A549 (cell line): ENCODE results near the gene GIT1. TPM values are rescaled to one million over a fixed set of nuclear protein-coding genes. Genes with fewer than 3 reads are reported as not detected.
A peak's percentile ranks its signal among the peaks of the same experiment; 100 is the strongest.

Source experiments
- ATAC-seq, 2 experiments: fragments of 200-7000 bp in 1 of 2; fragments of >200 bp in 1 of 2; cut with Nextera tagmentation in 1 of 2; cut with Tn5 transposase in 1 of 2; 3 replicates each; pipeline versions ENCODE4 v1.8.0 to v1.9.1; 2018 to 2020; ENCODE audit warnings: mild to moderate bottlenecking in 1 of 2, moderate library complexity in 1 of 2
- CTCF ChIA-PET: fragments of 300-600 bp; sonication (Branson Sonifier 250); formaldehyde crosslinking; extraction: SDS; loops from one replicate; lab custom pipeline; 2021; ENCODE audit warnings: antibody characterized with exemption, inconsistent platforms; lab: Yijun Ruan, JAX
- POLR2A ChIA-PET: fragments of 350-600 bp; formaldehyde crosslinking; extraction: SDS; loops from one replicate; lab custom pipeline; 2021; ENCODE audit warnings: antibody characterized with exemption, inconsistent platforms; lab: Yijun Ruan, JAX
- DNase-seq, 2 experiments: peaks; one replicate each; pipeline versions ENCODE4 v3.0.0 to v3.0.0-alpha.2; 2011 to 2016; ENCODE audit warnings: low read depth in 1 of 2, low spot score in 1 of 2
- FAIRE-seq: peaks from 2 replicates; lab custom pipeline; 2011; peaks lifted over from hg19 to GRCh38; lab: Jason Lieb, UNC
- H3K27ac ChIP-seq, 2 experiments: fragments of >200 bp; sonication (Bioruptor Twin); formaldehyde crosslinking; 3 replicates each; pipeline ENCODE4 v1.5.1; 2016 to 2017
- H3K4me1 ChIP-seq: fragments of >200 bp; sonication (Bioruptor Twin); formaldehyde crosslinking; 3 replicates; pipeline ENCODE4 v1.6.1; 2016
- H3K4me2 ChIP-seq: fragments of >200 bp; sonication (Bioruptor Twin); formaldehyde crosslinking; 3 replicates; pipeline ENCODE4 v1.6.1; 2016
- H3K4me3 ChIP-seq: fragments of >200 bp; sonication (Bioruptor Twin); formaldehyde crosslinking; 3 replicates; pipeline ENCODE4 v1.5.1; 2016
- H3K9me3 ChIP-seq: fragments of >200 bp; sonication (Bioruptor Twin); formaldehyde crosslinking; 3 replicates; pipeline ENCODE4 v1.6.1; 2016
- CBX8 ChIP-seq: fragments of 200-600 bp; sonication (generic); IDR thresholded peaks from 2 replicates; pipeline ENCODE4 v1.6.1; 2016
- CHD2 ChIP-seq: fragments of 150-350 bp; IDR thresholded peaks from 2 replicates; pipeline ENCODE4 v1.6.1; 2014; ENCODE audit warnings: low read length; ENCODE audit not compliant: partially characterized antibody
- CTCF ChIP-seq: fragments of >200 bp; sonication (Bioruptor Twin); formaldehyde crosslinking; IDR thresholded peaks from 3 replicates; pipeline ENCODE4 v1.5.1; 2016
- E2F6 ChIP-seq: IDR thresholded peaks from 2 replicates; pipeline ENCODE4 v1.6.1; 2012; ENCODE audit warnings: low read depth, borderline replicate concordance
- EHF ChIP-seq: fragments of 250-450 bp; sonication (Bioruptor Pico); IDR thresholded peaks from 2 replicates; pipeline ENCODE4 v1.5.0; 2020; ENCODE audit warnings: mild to moderate bottlenecking
- EHMT2 ChIP-seq: fragments of 200-600 bp; sonication (generic); IDR thresholded peaks from 2 replicates; pipeline ENCODE4 v1.6.1; 2016; ENCODE audit warnings: antibody characterized with exemption, low read depth, mild to moderate bottlenecking, moderate library complexity
- FOSB ChIP-seq: fragments of 250-450 bp; sonication (Bioruptor Pico); IDR thresholded peaks from 2 replicates; pipeline ENCODE4 v1.5.0; 2020; ENCODE audit warnings: mild to moderate bottlenecking, moderate library complexity
- FOSL2 ChIP-seq, 2 experiments: fragments of 450-650 bp in 1 of 2; fragments of >200 bp in 1 of 2; sonication (Bioruptor Twin) in 1 of 2; formaldehyde crosslinking; IDR thresholded peaks; 2 replicates each; pipeline versions ENCODE4 v1.5.0 to v1.6.1; 2016 to 2020; ENCODE audit warnings: mild to moderate bottlenecking in 1 of 2, moderate library complexity in 1 of 2
- HOXB13 ChIP-seq: fragments of 250-450 bp; sonication (Bioruptor Pico); IDR thresholded peaks from 2 replicates; pipeline ENCODE4 v1.5.0; 2020; ENCODE audit warnings: low read depth, mild to moderate bottlenecking, moderate library complexity
- JUNB ChIP-seq: fragments of >200 bp; sonication (Bioruptor Twin); formaldehyde crosslinking; IDR thresholded peaks from 2 replicates; pipeline ENCODE4 v1.6.1; 2016
- KDM1A ChIP-seq: fragments of 200-600 bp; sonication (generic); IDR thresholded peaks from 2 replicates; pipeline ENCODE4 v1.6.1; 2016; ENCODE audit warnings: low read depth, mild to moderate bottlenecking
- KDM5A ChIP-seq: fragments of 200-600 bp; sonication (generic); IDR thresholded peaks from 2 replicates; pipeline ENCODE4 v1.6.1; 2016; ENCODE audit warnings: antibody characterized with exemption, mild to moderate bottlenecking
- MAX ChIP-seq: IDR thresholded peaks from 2 replicates; pipeline ENCODE4 v1.6.1; 2012
- RCOR1 ChIP-seq: fragments of 150-350 bp; IDR thresholded peaks from 2 replicates; pipeline ENCODE4 v1.6.1; 2014; ENCODE audit warnings: antibody characterized with exemption, low read length, low read depth
- REST ChIP-seq: fragments of 200-600 bp; sonication (generic); IDR thresholded peaks from 2 replicates; pipeline ENCODE4 v1.6.1; 2016; ENCODE audit warnings: antibody characterized with exemption, mild to moderate bottlenecking, moderate library complexity
- SMC3 ChIP-seq: fragments of >200 bp; sonication (Bioruptor Twin); formaldehyde crosslinking; IDR thresholded peaks from 3 replicates; pipeline ENCODE4 v1.6.1; 2018; ENCODE audit warnings: inconsistent platforms
- TP53 ChIP-seq: fragments of 250-450 bp; sonication (Bioruptor Pico); IDR thresholded peaks from 2 replicates; pipeline ENCODE4 v1.5.0; 2021; ENCODE audit warnings: mild to moderate bottlenecking, moderate library complexity
- USF2 ChIP-seq: fragments of 450-650 bp; IDR thresholded peaks from 2 replicates; pipeline ENCODE4 v1.6.1; 2014; ENCODE audit warnings: antibody characterized with exemption
- ZFP36 ChIP-seq: fragments of 450-650 bp; IDR thresholded peaks from 2 replicates; pipeline ENCODE4 v1.6.1; 2014; ENCODE audit warnings: borderline replicate concordance; ENCODE audit not compliant: partially characterized antibody
- WGBS: methylation state at CpG from one replicate; pipeline ENCODE4 v1.1.6; 2017; ENCODE audit errors: missing lambda C conversion rate; 5-methylcytosine and 5-hydroxymethylcytosine counted together
- polyA plus RNA-seq, 4 experiments: library from polyadenylated mRNA; depleted of rRNA in 3 of 4; stranded (reverse); fragments of >200 nt; fragmentation: RNase III in 1 of 4; extraction: RNeasy Plus Mini Kit Qiagen cat#74134 plus additional on column Dnase treatment in 1 of 4; gene quantifications; 2 replicates in 3 of 4; 3 replicates in 1 of 4; pipeline ENCODE4 v1.2.3, GENCODE V29; 2011 to 2017

GIT1 gene
- polyA plus RNA-seq, 2 of the 4 experiments (the other 2 are of a cell fraction) = 47.8 to 53.0 TPM

- ATAC-seq (no peak), DNase-seq (no peak), FAIRE-seq (no peak)
- Histone ChIP-seq H3K4me1 (peaks cover 12% of the 10 kb centered on the region), H3K4me2 (no peak overlapping the region), H3K27ac (no peak overlapping the region), H3K4me3 (no peak overlapping the region), H3K9me3 (no peaks in the 10 kb centered on the region)
- WGBS = 89% methylated on average over 7 of the region's 7 CpGs
- POLR2A ChIA-PET = no interaction called here
- no peak for TF ChIP-seq CHD2
- no peak for TF ChIP-seq CTCF
- no peak for TF ChIP-seq SMC3
- TF ChIP-seq JUNB = no peak
- no peak for TF ChIP-seq ZFP36
- no peak for TF ChIP-seq CBX8
- CTCF ChIA-PET = interaction anchor here (1.0 to 24.0 kb wide), 11 partner anchors 10 to 361 kb away, joined by 3 to 474 read pairs (median 7); partner anchors contain the start of genes ANKRD13B and CORO6
Measured at GRCh38 chr17:29570521-29570920, 18.9 kb downstream of the GIT1 start.

GRCh38 chr17:29569245-29569950, 20.1 kb downstream of the GIT1 start:
- TF ChIP-seq KDM5A (no peak), TP53 (CRISPR knock-in tag) (no peak), REST (no peak), FOSB (no peak), RCOR1 (no peak), EHF (CRISPR knock-in tag) (no peak), USF2 (no peak), E2F6 (no peak), FOSL2 (IDR thresholded peaks at IDR 0.05) (no peak), FOSL2 (CRISPR knock-in tag; IDR thresholded peaks at IDR 0.05) (no peak), EHMT2 (no peak), HOXB13 (CRISPR knock-in tag) (no peak), MAX (no peak), KDM1A (no peak)
- H3K4me1 ChIP-seq = peaks cover 20% of the 10 kb centered on the region
- no peak for FAIRE-seq
- no peaks in the 10 kb centered on the region for H3K9me3 ChIP-seq
- ChIA-PET CTCF (interaction anchor here (0.6 to 24.0 kb wide), 11 partner anchors 12 to 362 kb away, joined by 3 to 474 read pairs (median 4); partner anchors contain the start of genes ANKRD13B and CORO6), POLR2A (interaction anchor here (4.0 kb wide), 1 partner anchor 22 kb away, joined by 21 read pairs; the partner anchor contains the start of gene ANKRD13B)
- 82% methylated on average over 14 of the region's 14 CpGs for WGBS
- DNase-seq = no peak
- peak overlapping the region; percentile 83 for H3K4me2 ChIP-seq
- no peak for ATAC-seq
- peak overlapping the region; percentile 62 for H3K4me3 ChIP-seq
- H3K27ac ChIP-seq = peak overlapping the region; percentile 92 to 94
